Measurements from ENCODE around the gene PAOX.

PAOX gene

DNA sequence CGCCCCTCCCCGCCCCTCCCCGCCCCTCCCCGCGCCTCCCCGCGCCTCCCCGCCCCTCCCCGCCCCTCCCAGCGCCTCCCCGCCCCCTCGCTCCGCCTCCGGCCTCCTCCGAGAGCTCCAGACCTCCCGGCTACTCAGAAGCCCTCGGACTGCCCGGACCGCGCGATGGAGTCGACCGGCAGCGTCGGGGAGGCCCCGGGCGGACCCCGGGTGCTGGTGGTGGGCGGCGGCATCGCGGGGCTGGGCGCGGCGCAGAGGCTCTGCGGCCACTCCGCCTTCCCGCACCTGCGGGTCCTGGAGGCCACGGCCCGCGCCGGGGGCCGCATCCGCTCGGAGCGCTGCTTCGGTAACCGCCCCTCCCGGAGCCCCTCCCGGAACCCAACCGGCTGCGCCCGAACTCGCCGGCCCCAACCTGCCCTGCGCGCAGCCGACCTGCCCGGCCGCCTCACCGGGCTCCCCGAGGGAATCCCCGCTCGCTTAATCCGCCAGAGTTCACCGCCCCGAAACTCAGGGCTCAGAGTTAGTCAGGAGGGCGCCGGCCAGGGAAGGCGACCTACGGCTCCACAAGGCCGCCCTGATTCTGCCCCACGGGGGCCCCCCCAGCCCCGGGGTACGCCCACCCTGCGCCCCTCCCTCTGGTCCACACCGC is at the start of gene PAOX:
PAOX (plus strand) TSS at position 111 of the 649 bp plus-strand sequence; CDS start at position 166, 55 bp downstream.
- DNase-seq: peak in 11 of 14 donors; percentile 21 to 67 (median 51)

DNA sequence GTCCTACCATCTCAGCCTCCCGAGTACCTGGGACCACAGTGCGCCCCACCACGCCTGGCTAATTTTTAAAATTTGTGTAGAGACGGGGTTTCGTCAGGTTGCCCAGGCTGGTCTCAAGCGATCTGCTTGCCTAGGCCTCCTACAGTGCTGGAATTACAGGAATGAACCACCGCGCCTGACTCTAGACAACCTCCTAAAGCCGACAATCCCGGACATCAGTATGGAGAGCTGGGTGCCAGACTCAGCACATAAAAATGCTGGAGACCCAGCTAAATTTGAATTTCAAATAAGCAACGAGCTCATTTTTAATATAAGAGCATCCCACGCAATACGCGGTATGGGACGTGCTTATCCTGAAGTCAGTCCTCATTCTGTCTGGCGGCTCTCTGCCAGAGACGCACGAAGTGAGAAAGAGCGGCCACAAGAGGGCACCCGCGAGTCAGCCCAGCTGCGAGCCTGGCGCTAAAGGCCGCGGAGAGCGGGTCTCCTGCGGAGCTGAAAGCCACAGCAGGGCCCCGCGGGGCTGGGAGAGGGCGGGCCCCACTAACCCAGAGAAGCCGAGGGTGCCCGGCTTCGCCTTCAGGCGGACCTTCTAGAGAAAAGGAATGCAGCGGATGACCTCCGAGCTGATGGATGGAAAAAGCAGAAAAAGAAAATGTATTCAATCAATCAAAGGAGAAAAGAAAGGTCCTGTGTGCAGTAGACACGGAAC is 49.4 kb upstream of the PAOX start:
- peak in 12 of 14 donors; percentile 15 to 80 (median 70) for DNase-seq

DNA sequence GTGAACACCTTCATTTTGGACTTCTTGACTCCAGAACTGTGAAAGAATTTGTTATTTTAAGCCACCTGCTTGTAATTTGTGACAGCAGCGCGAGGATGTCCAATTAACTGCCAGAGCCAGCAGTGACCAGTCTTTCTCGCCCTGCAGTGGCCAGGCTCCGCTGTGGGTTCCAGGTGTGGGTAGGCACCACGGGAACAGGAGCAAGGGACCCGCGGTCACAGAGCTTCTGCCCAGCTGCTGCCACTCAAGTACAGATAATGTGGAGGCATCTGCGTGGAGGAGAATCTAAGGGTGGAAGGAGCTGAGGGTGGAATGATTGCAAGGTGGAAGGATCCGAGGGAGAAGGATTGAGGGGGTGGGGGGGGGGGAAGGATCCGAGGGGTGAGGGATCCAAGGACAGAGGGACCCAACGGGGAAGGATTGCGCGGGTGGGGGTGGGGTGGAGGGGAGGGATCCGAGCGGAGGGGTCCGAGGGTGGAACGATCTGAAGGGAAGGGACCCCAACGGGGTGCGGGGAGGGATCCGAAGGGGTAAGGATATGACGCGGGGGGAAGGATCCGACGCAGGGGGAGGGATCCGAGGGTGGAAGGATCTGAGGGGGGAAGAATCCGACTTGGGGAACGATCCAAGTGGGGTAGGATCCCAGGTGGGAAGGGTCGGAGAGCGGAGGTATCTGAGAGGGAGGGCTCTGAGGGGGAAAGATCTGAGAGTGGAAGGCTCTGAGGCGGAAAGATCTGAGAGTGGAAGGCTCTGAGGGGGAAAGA is 45.9 kb upstream of the PAOX start:
- no peak for DNase-seq

DNA sequence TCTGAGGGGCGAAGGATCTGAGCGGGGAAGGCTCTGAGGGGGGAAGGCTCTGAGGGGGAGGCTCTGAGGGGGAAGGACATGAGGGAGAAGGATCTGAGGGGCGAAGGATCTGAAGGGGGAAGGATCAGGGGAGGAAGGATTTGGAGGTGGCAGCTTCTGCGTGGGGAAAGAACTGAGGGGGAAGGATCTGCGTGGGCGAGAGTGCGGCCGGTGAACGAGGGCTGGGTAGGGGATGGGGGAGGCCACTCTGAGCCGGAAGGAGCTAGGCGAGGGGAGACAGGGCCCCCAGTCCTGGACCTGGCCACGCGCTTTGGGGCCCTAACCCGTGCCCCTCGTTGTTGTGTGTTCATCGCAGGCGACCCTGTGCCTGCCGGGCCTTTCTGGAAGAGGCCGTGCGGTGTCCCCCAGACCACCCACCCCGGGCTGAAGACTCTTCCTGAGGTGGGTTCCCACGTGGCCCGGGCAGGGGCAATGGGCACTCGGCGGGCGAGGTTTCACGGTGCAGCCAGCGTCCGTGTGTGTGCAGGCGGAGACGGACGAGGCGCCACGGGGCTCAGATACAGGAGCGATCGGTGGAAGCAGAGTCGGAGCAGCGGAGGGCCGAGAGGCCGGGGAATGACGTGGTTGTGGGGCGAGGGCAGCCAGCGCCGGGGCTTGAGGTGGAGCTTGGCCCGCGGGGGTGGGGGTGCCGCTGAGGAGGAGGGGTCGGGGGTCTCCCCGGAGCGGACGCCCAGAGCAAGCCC is 44.4 kb upstream of the PAOX start:
- DNase-seq: peak in 1 of 14 donors; percentile 43

DNA sequence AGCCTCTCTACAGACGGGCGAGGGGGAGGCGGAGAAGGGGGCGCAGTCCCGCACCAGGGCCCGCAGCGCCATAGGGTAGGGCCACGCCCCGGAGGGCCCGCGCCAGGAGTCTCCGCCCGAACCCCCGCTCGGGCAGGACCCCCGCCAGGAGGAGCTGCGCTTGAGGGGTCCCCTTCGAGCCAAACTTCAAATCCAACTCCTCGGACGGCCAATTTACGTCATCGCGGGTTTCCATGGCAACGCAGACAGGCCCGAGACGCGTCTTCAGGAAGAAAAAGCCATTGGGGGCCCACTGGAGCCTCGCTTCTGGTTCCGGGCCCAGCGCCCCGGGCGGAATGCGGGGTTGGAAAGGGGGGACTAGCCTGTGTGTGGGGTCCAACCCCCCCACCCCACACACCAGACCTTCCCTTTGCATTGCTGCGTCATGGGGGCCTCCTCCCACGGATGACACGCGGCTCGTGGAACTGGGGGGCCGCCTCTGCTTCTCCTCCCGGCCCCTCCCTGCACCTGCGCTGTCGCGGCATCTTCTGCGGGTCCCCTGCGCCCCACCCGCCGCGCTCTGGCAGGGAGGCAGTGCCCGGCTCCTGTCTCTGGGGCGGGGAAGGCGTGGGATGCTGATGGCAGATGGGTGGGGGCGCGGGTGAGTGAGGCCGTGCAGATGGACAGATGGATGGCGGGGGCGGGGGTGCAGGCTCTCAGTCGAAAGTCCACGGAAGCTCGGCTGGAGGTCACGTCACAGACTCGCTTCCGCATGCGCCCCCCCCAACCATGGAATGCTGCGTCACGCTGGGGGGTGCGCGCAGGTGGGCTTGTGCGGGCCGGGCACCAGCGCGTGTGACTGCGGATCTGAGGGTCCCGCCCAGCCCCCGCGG is 43.6 kb upstream of the PAOX start:
- DNase-seq: peak in 1 of 14 donors; percentile 61

DNA sequence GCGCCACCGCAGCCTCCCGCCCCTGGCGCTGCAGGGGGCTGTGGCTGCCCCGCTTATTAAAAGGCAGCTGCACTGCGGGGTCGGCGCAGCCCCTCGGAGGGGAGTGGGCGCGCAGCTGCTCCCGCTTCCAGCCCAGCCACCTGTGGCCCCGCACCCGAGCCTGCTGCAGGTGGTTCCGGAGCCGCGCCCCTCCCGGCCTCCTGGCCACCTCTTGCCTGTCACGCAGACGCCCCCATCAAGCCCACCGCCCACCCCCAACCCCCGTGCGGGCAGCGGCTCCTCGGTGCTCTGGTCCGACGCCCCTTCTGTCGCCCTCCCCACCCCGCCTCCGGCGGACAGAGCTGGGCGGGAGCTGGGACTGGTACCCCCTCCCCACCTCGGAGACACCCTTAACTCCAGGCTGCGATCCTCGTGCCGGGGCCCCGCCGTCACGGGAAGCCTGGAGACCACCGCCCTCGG is 42.9 kb upstream of the PAOX start:
- no peak for DNase-seq

DNA sequence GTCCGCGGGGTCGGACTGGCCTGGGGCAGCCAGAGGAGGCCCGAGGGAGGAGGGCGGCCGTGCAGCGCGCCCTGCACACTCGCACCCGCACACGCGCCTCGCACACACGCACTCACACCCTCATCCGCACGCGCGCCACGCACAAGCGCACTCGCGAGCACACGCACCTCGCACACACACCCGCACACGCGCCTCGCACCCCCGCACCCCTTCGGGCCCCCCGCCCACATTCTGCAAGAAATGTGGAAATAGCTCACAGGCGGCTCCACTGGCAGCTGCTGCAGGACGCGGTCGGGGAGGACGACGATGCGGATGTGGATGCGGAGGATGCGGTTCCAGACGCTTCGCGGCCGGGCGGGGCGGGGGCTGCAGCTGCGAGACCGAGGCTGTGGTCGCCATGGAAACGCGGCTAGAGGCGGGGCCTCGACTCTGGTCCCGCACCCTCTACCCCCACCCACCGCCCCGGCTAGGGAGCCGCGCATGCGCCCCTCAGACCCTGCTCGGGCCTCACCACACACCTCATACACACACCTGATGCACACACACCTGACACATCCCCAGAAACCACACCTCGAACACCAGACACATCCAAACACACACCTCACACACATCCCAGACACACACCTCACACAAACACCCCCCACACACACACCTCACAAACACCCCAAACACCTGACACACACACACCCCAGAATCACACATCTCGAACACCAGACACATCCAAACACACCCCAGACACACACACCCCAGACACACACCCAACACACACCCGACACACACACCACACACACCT is 42.3 kb upstream of the PAOX start, which contains the start of gene CALY:
CALY (minus strand) TSS at position 320 of the 793 bp plus-strand sequence. CDS start 7,907 bp downstream, outside the sequence.
- DNase-seq: peak in 1 of 14 donors; percentile 78

DNA sequence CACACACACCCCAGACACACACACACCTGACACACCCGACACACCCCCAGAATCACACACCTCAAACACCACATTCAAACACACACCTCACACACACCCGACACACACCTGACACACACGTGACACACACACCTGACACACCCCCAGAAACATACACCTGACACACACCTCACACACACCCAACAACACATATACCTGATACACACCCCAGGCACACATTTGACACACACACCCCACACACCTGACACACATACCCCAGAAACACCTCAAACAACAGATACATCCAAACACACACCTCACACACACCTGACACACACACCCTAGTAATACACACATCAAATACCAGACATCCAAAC is 41.7 kb upstream of the PAOX start:
- no peak for DNase-seq

DNA sequence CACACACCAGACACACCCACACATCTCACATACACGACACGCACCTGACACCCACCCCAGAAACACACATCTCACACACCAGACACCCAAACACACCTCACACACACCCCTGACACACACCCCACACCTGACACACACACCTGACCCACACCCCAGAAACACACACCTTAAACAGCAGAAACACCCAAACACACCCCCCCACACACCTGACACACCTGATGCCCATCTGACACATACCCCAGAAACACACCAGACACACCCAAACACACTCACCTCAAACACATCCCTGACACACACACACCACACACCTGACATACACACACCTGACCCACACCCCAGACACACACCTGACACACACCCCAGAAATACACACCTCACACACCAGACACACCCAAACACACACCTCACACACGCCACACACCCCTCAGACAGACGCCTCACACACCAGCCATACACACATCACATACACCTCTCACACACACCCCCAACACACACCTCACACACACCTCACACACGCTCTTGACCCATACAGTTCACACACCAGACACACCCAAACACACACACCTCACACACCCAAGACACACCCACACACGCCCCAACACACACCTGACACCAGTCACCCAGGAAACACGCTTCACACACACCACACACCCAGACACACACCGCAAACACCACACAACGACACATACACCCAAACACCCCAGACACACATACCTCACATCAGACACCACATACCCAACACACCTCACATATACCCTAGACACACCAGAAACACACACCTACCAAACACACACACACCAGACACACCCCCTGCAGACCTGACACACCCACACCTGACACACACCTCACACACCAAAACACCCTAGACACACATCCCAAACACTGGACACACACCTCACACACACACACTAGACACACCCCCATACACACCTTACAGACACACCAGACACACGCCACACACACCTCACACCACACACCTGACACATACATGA is 40.7 kb upstream of the PAOX start:
- no peak for DNase-seq

DNA sequence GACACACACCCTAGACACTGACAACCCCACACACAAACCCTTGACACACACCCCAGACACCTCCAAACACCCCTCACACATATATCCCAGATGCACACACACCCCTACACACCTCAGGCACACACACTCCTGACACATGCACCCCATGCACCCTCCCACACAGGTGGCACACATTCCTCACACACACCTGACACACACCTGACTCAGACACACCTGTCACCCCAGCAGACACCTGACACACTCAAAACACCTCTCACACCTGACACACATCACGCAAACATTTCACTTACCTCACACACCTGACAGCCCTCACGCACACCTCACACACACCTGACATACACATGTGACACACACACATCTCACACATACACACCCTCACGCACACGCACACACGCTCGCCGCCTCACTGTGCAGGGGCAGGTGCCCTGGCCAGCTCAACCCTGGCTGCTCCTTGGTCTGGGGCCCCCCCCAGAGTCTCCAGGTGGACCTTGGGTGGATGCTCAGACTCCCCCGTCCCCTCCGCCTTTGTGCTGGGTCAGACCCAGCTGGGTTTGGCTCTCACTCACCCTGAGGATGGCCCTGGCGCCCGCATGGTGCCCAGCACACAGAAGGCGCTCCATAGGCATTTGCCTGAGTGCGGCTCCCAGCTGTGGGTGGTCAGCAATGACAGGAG is 39.2 kb upstream of the PAOX start:
- no peak for DNase-seq

DNA sequence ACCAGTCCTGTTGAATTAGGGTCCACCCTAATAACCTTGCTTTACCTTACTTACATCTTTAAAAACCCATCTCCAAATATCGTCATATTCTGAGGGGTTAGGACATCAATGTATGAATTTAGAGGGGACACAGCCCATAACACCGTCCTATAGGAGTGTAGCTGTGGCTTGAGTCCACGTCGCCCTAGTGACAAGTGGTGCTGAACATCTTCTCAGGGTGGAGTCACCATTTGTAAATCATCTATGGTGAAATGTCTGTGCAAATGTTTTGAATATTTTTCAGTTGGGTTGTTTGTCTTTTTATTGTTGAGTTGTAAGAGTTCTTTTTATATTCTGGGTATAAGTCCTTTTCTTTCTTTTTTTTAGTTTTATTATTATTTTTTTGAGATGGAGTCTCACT is 37.1 kb upstream of the PAOX start:
- DNase-seq: no peak

DNA sequence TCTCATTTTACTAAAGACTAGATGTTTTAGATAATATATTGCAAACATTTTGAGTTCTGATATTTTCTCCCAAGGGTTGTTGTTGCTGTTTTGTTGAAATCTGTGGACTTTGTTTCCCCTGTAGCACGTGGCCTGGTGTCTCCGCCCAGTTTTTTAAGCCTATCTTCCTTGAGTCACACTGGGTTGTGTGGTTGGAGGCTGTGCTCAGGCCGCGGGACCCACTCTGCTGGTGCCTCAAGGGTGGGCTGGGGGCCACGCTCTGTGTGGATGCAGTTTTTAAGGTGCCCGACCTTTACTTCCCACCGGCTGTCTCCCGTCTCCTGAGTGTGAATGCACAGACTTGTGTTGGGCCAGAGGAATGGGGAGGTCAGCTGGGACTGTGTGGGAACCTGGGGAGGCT is 36.1 kb upstream of the PAOX start:
- no peak for DNase-seq

DNA sequence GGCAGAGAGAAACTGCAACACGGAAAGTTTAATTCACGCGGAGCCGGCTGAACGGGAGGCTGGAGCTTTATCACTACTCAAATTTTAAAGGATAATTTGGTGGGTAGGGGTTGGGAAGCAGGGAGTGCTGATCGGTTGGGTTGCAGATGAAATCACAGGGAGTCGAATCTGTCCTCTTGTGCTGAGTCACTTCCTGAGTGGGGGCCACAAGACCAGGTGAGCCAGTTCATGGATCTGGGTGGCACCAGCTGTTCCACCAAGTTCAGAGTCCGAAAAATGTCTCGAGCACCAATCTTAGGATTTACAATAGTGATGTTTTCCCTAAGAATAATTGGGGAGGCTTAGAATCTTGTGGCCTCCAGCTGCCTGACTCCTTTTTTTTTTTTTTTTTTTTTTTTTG is 35.5 kb upstream of the PAOX start:
- no peak for DNase-seq

DNA sequence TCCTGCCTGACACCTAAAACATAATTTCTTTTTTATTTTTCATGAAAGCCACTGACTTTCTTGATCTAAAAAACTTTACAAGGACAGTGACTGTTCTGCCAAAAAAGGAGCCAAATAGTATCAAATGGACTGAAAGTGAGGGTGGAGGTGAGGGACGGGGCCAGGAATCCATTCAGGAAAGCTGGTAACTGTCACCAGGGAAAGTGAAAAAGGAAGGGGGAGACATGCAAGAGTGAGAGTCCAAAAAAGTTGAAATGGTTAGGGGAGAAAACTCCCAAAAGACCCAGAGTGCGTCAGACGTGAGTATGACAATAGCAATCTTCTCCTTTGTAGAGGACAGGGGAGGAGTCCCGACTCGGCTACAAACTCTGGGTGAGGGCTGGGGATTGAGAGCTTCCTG is 34.8 kb upstream of the PAOX start:
- DNase-seq: no peak

DNA sequence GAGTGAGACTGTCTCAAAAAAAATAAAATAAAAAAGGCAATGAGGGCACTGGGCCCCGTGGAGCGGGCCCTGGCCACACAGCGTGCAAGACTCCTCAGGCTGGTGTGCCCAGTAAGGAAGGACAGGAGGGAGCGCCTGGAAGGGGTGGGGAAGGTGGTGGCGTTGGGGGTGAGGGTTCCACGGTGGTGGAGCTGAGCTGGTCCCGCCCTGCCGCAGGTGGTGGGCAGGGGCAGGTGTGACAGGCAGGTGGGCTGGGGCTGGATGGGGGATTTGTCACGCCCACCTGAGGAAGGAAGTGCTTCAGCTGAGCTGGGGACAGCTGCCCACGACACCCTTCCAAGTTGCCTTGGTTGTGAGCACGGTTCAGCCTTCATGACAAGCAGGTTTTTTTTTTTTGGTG is 32.6 kb upstream of the PAOX start:
- no peak for DNase-seq

DNA sequence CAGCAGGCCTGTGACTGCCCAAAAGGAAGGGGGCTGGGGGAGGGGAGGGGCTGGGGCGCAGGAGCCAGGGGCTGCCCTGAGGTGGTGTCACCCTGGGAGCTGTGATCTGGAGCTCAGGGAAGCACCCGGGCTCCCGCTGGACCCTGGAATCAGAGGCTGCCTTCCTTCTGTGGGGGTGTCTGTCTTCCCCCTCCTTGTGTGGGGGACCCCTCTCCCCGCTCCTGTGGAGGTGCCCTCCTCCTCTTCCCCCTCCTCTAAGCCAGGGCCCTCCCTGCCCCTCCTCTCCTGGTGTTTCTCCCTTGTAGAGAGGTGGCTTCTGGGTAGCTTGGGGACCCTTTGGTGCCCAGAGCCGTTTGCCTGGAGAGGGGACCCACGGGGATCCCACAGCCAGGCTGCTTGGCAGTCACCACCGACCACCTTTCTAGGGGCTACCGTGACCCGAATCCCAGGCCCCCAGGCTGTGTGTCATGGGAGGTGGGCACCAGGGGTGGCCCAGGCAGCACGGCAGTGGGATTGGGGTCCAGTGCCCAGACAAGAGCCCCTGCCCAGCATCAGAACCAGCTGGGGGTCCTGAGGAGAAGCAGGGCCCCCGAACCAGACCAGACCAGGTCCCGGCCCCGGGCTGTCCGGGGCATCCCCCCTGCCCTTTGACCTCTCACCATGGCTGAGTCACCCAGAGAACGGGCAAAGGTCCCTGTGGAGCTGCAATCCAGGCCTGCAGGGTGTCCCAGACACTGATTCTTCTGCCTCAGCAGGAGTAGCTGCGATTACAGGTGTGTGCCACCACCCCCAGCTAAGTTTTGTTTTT is 31.1 kb upstream of the PAOX start:
- DNase-seq: no peak

DNA sequence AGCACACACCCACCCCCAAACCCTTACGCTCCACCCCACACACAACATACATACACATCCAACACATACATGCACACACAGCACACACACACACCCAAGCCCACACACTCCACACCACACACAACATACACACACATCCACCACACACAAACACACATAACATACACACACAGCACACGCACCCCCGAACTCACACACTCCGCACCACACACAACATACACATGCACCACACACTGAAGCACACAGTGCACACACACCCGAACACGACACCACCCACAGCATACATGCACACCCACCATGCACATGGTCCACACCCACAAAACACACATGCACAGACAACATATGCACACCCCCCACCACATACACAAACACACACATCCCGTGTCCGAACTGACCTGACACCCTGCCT is 29.9 kb upstream of the PAOX start:
- no peak for DNase-seq

DNA sequence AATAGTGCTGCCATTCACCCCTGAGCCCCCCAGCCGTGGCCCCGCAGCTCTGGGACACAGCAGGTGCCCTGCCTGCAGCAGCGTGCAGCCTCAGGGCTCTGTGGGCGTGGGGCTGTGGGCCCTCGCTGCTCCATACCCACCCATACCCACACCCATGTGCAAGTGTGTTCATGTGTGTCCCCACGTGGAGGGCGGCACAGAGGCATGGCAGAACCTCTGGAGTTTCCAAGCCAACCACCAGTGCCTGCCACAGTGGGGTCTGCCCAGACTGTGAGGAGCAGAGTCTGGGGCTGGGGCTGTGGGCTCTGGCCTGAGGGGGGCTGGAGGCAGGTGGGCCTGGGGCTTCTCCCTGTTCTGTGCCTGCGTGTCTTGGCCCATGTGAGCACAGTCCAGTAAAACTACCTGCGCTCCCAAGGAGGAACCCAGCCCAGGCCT is 29.5 kb upstream of the PAOX start:
- no peak for DNase-seq

Data from C1 segment of cervical spinal cord (tissue), 14 donors.